HEK293 (cell line): ENCODE measurements around the gene RELCH.

ENCODE experiments used
- CTCF ChIA-PET: fragments of 350-600 bp; formaldehyde crosslinking; extraction: SDS; loops from one replicate; lab custom pipeline; 2021; ENCODE audit warnings: antibody characterized with exemption; lab: Yijun Ruan, JAX
- POLR2A ChIA-PET: fragments of 300-600 bp; formaldehyde crosslinking; extraction: SDS; loops from one replicate; lab custom pipeline; 2020; ENCODE audit warnings: antibody characterized with exemption, inconsistent platforms; lab: Yijun Ruan, JAX
- H3K27ac ChIP-seq: fragments of 200-500 bp; sonication (Bioruptor generic); 2 replicates; pipeline ENCODE4 v1.5.1; 2014; ENCODE audit warnings: low read depth, low read length, control low read depth, inconsistent platforms; ENCODE audit errors: extremely low read depth
- H3K36me3 ChIP-seq, 2 experiments: fragments of 200-500 bp in 1 of 2; sonication (Bioruptor generic) in 1 of 2; 1 replicate in 1 of 2; 2 replicates in 1 of 2; pipeline ENCODE4 v1.5.1; 2014 to 2017; ENCODE audit warnings: inconsistent platforms in 2 of 2, low read length in 2 of 2; ENCODE audit not compliant: control insufficient read depth in 2 of 2, insufficient read depth in 1 of 2
- H3K4me1 ChIP-seq: fragments of 200-500 bp; sonication (Bioruptor generic); 2 replicates; pipeline ENCODE4 v1.5.1; 2014; ENCODE audit warnings: mild to moderate bottlenecking, low read length, inconsistent platforms; ENCODE audit not compliant: control insufficient read depth, insufficient read depth
- H3K4me3 ChIP-seq: 2 replicates; pipeline ENCODE4 v1.5.1; 2011; ENCODE audit warnings: low read depth, mild to moderate bottlenecking, control low read depth, low read length, moderate library complexity
- H3K9me3 ChIP-seq: fragments of 200-500 bp; sonication (Bioruptor generic); 2 replicates; pipeline ENCODE4 v1.5.1; 2014; ENCODE audit warnings: low read depth, low read length, inconsistent platforms; ENCODE audit not compliant: control insufficient read depth, insufficient read depth
- ELK4 ChIP-seq: IDR thresholded peaks from 2 replicates; pipeline ENCODE4 v1.6.1; 2011; ENCODE audit warnings: mild to moderate bottlenecking, low read depth, low read length, borderline replicate concordance
- KLF10 ChIP-seq: fragments of 450-650 bp; IDR thresholded peaks from 2 replicates; pipeline ENCODE4 v1.5.1; 2018; ENCODE audit warnings: missing biosample characterization, mild to moderate bottlenecking, missing genetic modification characterization
- RBAK ChIP-seq: fragments of 450-650 bp; formaldehyde crosslinking; IDR thresholded peaks from 2 replicates; pipeline ENCODE4 v1.5.1; 2016; ENCODE audit warnings: missing biosample characterization, missing genetic modification characterization
- SALL2 ChIP-seq: fragments of 450-650 bp; formaldehyde crosslinking; IDR thresholded peaks from 2 replicates; pipeline ENCODE4 v1.5.0; 2017; ENCODE audit warnings: missing biosample characterization, mild to moderate bottlenecking, missing genetic modification characterization, borderline replicate concordance
- TCF7L2 ChIP-seq: IDR thresholded peaks from 2 replicates; pipeline ENCODE4 v1.6.1; 2011; ENCODE audit warnings: low read depth, mild to moderate bottlenecking, inconsistent platforms, low read length, moderate library complexity, borderline replicate concordance
- ZBTB10 ChIP-seq: fragments of 450-650 bp; formaldehyde crosslinking; IDR thresholded peaks from 2 replicates; pipeline ENCODE4 v1.5.1; 2016; ENCODE audit warnings: missing biosample characterization, missing genetic modification characterization
- ZEB2 ChIP-seq: fragments of 450-650 bp; formaldehyde crosslinking; IDR thresholded peaks from 2 replicates; pipeline ENCODE4 v1.5.1; 2016; ENCODE audit warnings: missing biosample characterization, missing genetic modification characterization
- ZNF10 ChIP-seq: fragments of 450-650 bp; formaldehyde crosslinking; IDR thresholded peaks from 2 replicates; pipeline ENCODE4 v1.5.1; 2017; ENCODE audit warnings: missing biosample characterization, missing genetic modification characterization
- ZNF112 ChIP-seq: fragments of 450-650 bp; formaldehyde crosslinking; IDR thresholded peaks from 2 replicates; pipeline ENCODE4 v1.5.0; 2017; ENCODE audit warnings: missing biosample characterization, missing genetic modification characterization
- ZNF114 ChIP-seq: fragments of 450-650 bp; formaldehyde crosslinking; IDR thresholded peaks from 2 replicates; pipeline ENCODE4 v1.5.0; 2017; ENCODE audit warnings: missing biosample characterization, missing genetic modification characterization
- ZNF133 ChIP-seq: fragments of 450-650 bp; formaldehyde crosslinking; IDR thresholded peaks from 2 replicates; pipeline ENCODE4 v1.5.1; 2016; ENCODE audit warnings: missing biosample characterization, missing genetic modification characterization
- ZNF169 ChIP-seq: fragments of 450-650 bp; formaldehyde crosslinking; IDR thresholded peaks from 2 replicates; pipeline ENCODE4 v1.5.1; 2016; ENCODE audit warnings: missing biosample characterization, missing genetic modification characterization
- ZNF2 ChIP-seq: fragments of 450-650 bp; formaldehyde crosslinking; IDR thresholded peaks from 2 replicates; pipeline ENCODE4 v1.5.1; 2016; ENCODE audit warnings: missing biosample characterization, missing genetic modification characterization
- ZNF202 ChIP-seq: fragments of 450-650 bp; formaldehyde crosslinking; IDR thresholded peaks from 2 replicates; pipeline ENCODE4 v1.5.1; 2016; ENCODE audit warnings: missing biosample characterization, missing genetic modification characterization, borderline replicate concordance
- ZNF302 ChIP-seq: fragments of 450-650 bp; formaldehyde crosslinking; IDR thresholded peaks from 2 replicates; pipeline ENCODE4 v1.5.1; 2016; ENCODE audit warnings: missing biosample characterization, missing genetic modification characterization, low read depth
- ZNF335 ChIP-seq: fragments of 450-650 bp; formaldehyde crosslinking; conservative IDR thresholded peaks from 2 replicates; pipeline ENCODE4 v1.5.1; 2016; ENCODE audit warnings: missing biosample characterization, missing genetic modification characterization
- ZNF391 ChIP-seq: fragments of 450-650 bp; formaldehyde crosslinking; IDR thresholded peaks from 2 replicates; pipeline ENCODE4 v1.5.1; 2016; ENCODE audit warnings: low read depth, missing biosample characterization, missing genetic modification characterization, borderline replicate concordance
- ZNF398 ChIP-seq: fragments of 450-650 bp; formaldehyde crosslinking; IDR thresholded peaks from 2 replicates; pipeline ENCODE4 v1.5.1; 2017; ENCODE audit warnings: missing biosample characterization, missing genetic modification characterization
- ZNF561 ChIP-seq: fragments of 450-650 bp; IDR thresholded peaks from 2 replicates; pipeline ENCODE4 v1.5.1; 2018; ENCODE audit warnings: missing biosample characterization, missing genetic modification characterization, borderline replicate concordance
- ZNF621 ChIP-seq: fragments of 450-650 bp; formaldehyde crosslinking; IDR thresholded peaks from 2 replicates; pipeline ENCODE4 v1.5.1; 2017; ENCODE audit warnings: missing biosample characterization, missing genetic modification characterization
- ZNF624 ChIP-seq: fragments of 450-650 bp; formaldehyde crosslinking; IDR thresholded peaks from 2 replicates; pipeline ENCODE4 v1.5.1; 2017; ENCODE audit warnings: missing biosample characterization, missing genetic modification characterization
- ZNF654 ChIP-seq: fragments of 450-650 bp; formaldehyde crosslinking; IDR thresholded peaks from 2 replicates; pipeline ENCODE4 v1.5.1; 2016; ENCODE audit warnings: low read depth, missing biosample characterization, missing genetic modification characterization
- TF ChIP-seq, protein P1 (sequence below): fragments of 450-650 bp; formaldehyde crosslinking; IDR thresholded peaks from 2 replicates; pipeline ENCODE4 v1.5.1; 2016; ENCODE audit warnings: missing biosample characterization, missing genetic modification characterization
- TF ChIP-seq, protein P2 (sequence below): fragments of 450-650 bp; formaldehyde crosslinking; IDR thresholded peaks from 2 replicates; pipeline ENCODE4 v1.5.1; 2016; ENCODE audit warnings: missing biosample characterization, missing genetic modification characterization

Gene RELCH

DNA sequence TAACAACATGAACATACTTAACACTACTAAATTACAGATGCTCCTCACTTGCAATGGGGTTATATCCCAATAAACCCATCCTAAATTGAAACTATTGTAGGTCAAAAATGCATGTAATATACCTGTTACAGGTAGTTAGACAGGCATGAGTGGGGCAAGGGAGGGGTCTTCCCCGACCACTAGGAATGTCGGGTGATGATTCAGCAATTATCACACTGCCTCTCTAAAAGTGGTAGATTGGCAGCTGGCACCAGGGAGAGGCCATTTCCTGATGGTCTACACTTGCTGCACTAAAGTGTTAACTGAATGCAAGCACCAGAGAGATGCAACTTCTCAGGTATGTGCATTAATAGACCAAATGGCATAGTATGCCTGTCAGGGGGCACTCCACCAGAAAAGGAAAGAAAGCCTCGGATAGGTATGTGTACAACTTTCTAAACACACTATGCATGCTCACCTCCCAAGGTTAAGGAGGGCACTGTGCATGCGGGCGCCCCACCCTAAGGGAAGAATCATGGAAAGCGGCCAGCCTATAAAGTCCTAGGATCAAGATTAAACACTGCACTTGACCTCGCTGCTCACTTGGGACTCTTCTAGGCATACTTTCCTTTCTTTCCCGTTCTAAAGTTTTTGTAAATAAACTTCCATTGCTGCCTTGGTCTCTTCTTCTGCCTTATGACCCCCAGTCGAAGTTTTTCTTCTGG, 35.8 kb upstream of the RELCH start:
- CTCF ChIA-PET: no interaction called here
- Histone ChIP-seq H3K27ac (no peak overlapping the region), H3K9me3 (no peaks in the 10 kb centered on the region), H3K4me1 (no peaks in the 10 kb centered on the region), H3K4me3 (no peak overlapping the region), H3K36me3 (peaks cover 0 to 4% of the 10 kb centered on the region in 2 experiments; a peak in 1 of 3 replicates)
- POLR2A ChIA-PET: no interaction called here
- TF ChIP-seq ZNF302: no peak
- no peak for TF ChIP-seq ZNF10 (tag by site-specific recombination)
- no peak for TF ChIP-seq RBAK
- TF ChIP-seq, protein P1, sequence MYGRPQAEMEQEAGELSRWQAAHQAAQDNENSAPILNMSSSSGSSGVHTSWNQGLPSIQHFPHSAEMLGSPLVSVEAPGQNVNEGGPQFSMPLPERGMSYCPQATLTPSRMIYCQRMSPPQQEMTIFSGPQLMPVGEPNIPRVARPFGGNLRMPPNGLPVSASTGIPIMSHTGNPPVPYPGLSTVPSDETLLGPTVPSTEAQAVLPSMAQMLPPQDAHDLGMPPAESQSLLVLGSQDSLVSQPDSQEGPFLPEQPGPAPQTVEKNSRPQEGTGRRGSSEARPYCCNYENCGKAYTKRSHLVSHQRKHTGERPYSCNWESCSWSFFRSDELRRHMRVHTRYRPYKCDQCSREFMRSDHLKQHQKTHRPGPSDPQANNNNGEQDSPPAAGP: no peak
- no peak for TF ChIP-seq ZEB2 (tag by site-specific recombination)
- TF ChIP-seq SALL2 (tag by site-specific recombination): no peak
- TF ChIP-seq ZNF133: no peak
- TF ChIP-seq ZNF391: no peak
- TF ChIP-seq ZNF112 (tag by site-specific recombination): no peak
- no peak for TF ChIP-seq ELK4

GRCh38 chr18:62152844-62153243, 34.2 kb upstream of the RELCH start:
- Histone ChIP-seq H3K36me3 (peaks cover 0 to 4% of the 10 kb centered on the region in 2 experiments; a peak in 2 of 3 replicates), H3K27ac (no peak overlapping the region), H3K9me3 (no peaks in the 10 kb centered on the region), H3K4me1 (no peaks in the 10 kb centered on the region), H3K4me3 (no peak overlapping the region)
- ChIA-PET CTCF (interaction anchor here (0.7 kb wide), 1 partner anchor 9 kb away, joined by 5 read pairs; no protein-coding TSS in a partner anchor), POLR2A (no interaction called here)
- no peak for TF ChIP-seq RBAK
- TF ChIP-seq ZNF621: no peak
- TF ChIP-seq ZBTB10 (tag by site-specific recombination): no peak

DNA sequence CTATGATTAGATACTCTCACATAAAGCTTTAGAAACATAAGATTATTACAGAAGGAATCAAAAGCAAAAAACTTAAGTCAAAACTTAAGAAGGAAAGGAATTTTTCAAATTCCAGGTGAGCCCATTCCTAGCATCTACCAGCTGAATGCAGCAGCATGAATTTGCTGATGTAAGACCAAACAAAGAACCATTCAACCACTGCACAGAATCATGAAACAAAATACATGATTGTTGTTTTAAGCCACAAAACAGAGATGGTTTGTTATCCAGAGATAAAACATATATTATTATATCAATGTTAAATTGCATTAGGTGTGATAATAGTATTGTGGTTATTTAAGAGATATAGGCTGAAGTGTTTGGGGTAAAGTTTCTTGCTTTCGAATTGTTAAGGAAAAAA, 29.2 kb upstream of the RELCH start:
- no peaks in the 10 kb centered on the region for H3K9me3 ChIP-seq
- no peak overlapping the region for H3K4me3 ChIP-seq
- H3K27ac ChIP-seq: no peak overlapping the region
- H3K4me1 ChIP-seq: no peaks in the 10 kb centered on the region
- ChIA-PET CTCF (no interaction called here), POLR2A (no interaction called here)
- H3K36me3 ChIP-seq: peaks cover 0 to 4% of the 10 kb centered on the region in 2 experiments; a peak in 2 of 3 replicates
- TF ChIP-seq KLF10 (no peak), ZNF169 (no peak), ZNF202 (tag by site-specific recombination) (no peak), ZNF398 (tag by site-specific recombination) (no peak), ZNF2 (tag by site-specific recombination) (no peak), ZNF561 (tag by site-specific recombination) (no peak), ZNF335 (tag by site-specific recombination) (no peak), TCF7L2 (no peak), ZNF624 (tag by site-specific recombination) (no peak), ZNF114 (tag by site-specific recombination) (no peak), ZNF654 (tag by site-specific recombination) (no peak)
- TF ChIP-seq, protein P2, sequence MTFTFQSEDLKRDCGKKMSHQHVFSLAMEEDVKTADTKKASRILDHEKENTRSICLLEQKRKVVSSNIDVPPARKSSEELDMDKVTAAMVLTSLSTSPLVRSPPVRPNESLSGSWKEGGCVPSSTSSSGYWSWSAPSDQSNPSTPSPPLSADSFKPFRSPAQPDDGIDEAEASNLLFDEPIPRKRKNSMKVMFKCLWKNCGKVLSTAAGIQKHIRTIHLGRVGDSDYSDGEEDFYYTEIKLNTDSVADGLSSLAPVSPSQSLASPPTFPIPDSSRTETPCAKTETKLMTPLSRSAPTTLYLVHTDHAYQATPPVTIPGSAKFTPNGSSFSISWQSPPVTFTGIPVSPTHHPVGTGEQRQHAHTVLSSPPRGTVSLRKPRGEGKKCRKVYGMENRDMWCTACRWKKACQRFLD: no peak
